ENCODE results near the gene HLF. TPM values are rescaled to one million over a fixed set of nuclear protein-coding genes. Genes with fewer than 3 reads are reported as not detected.

The HLF gene
- total and polyA plus RNA-seq, 10 of the 15 experiments (the other 5 are each of a cell fraction or from before 2014, with no cell fraction given): 0.01 to 0.33 (median 0.20) TPM; not detected in 3

- no peak for TF ChIP-seq ZBTB40 (IDR thresholded peaks at IDR 0.05; ENCODE audit: borderline replicate concordance)
- TF ChIP-seq TCF3 (IDR thresholded peaks at IDR 0.05; ENCODE audit: borderline replicate concordance, insufficient read depth, low read depth, low read length): no peak
- no peak for TF ChIP-seq JUND (IDR thresholded peaks at IDR 0.05; ENCODE audit: low read depth, low read length)
- TF ChIP-seq WRNIP1 (IDR thresholded peaks at IDR 0.05; ENCODE audit: borderline replicate concordance, low read depth, low read length): no peak
- no peak for TF ChIP-seq ZSCAN29 (IDR thresholded peaks at IDR 0.05)
- no peak for TF ChIP-seq STAT3 (IDR thresholded peaks at IDR 0.05; ENCODE audit: low read depth, low read length)
- TF ChIP-seq E2F8 (IDR thresholded peaks at IDR 0.05; ENCODE audit: low read depth, partially characterized antibody): no peak
- no peak for TF ChIP-seq TAF1 (IDR thresholded peaks at IDR 0.05; ENCODE audit: borderline replicate concordance, low read depth, low read length)
- no peak for TF ChIP-seq RBBP5 (conservative IDR thresholded peaks at IDR 0.05)
- TF ChIP-seq KLF5 (IDR thresholded peaks at IDR 0.05; ENCODE audit: partially characterized antibody): no peak
- TF ChIP-seq ZNF384 (IDR thresholded peaks at IDR 0.05; ENCODE audit: borderline replicate concordance, low read depth, low read length): no peak
- TF ChIP-seq ZZZ3 (IDR thresholded peaks at IDR 0.05; ENCODE audit: control insufficient read depth, insufficient read length, low read depth): no peak
- TF ChIP-seq NRF1 (conservative IDR thresholded peaks at IDR 0.05; ENCODE audit: low read depth, low read length): no peak
- no peak for TF ChIP-seq ELK1 (IDR thresholded peaks at IDR 0.05; ENCODE audit: low read depth, low read length)
- no peak for TF ChIP-seq CBX3 (IDR thresholded peaks at IDR 0.05; ENCODE audit: borderline replicate concordance, low read depth)
- TF ChIP-seq CREM (IDR thresholded peaks at IDR 0.05; ENCODE audit: low read depth): no peak
Measured at GRCh38 chr17:55322453-55322985, 57.8 kb downstream of the HLF start (continued).

Measured in GM12878 (cell line).